HG02571 (cell line): Measurements from ENCODE around the gene PKD2L2.
"Not testable (repeated sequence)": the region's sequence is repeated elsewhere in the genome, so short reads cannot be mapped to it uniquely, and the experiment has no call there.

Experiments used
- ATAC-seq: cut with Tn5 transposase; IDR thresholded peaks from one replicate; pipeline ENCODE4 v1.9.1; 2021; ENCODE audit warnings: mild to moderate bottlenecking, moderate library complexity; ENCODE audit not compliant: unreplicated experiment

Gene PKD2L2

DNA sequence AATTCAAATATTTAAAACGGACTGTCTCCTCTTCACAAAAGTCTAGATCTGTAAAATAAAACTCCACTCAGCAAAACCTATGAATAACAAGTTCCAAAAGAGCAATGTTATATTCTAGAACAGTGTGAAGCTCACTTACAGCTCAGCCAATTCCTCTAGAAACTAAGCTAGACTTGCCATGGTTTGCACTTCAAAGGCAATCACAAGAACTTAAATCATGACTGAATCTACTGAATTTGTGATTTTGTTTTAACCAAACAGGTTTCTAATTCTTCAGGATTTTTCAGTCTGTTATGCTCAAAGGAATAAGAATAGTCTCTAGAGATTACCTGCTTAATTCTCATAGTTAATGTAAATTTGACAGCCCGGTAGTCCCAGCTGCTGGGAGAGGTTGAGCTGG lies 1.4 kb upstream of the PKD2L2 start:
- no peak for ATAC-seq

- ATAC-seq = no peak
Observed at GRCh38 chr5:137888466-137888862, 793 bp upstream of the PKD2L2 start.

- ATAC-seq = no peak
Observed at GRCh38 chr5:137890845-137891244, 1.6 kb downstream of the PKD2L2 start.

DNA sequence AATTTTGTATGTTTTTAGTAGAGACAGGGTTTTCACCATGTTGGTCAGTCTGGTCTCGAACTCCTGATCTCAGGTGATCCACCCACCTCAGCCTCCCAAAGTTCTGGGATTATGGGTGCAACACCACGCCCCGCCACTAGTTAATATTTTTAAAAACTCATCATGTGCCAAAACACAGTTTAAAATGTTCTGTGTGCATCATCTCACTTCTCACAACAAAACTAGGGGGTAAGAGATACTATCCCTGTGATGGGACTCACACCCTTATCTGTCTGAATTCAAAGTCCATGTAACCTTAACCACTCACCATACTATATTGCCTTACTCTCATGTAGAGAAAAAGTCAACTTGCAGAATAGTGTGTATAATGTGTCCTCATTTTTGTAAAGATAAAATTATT lies 2.6 kb downstream of the PKD2L2 start:
- ATAC-seq = no peak

GRCh38 chr5:137894586-137894985 lies 5.3 kb downstream of the PKD2L2 start:
- ATAC-seq = no peak

DNA sequence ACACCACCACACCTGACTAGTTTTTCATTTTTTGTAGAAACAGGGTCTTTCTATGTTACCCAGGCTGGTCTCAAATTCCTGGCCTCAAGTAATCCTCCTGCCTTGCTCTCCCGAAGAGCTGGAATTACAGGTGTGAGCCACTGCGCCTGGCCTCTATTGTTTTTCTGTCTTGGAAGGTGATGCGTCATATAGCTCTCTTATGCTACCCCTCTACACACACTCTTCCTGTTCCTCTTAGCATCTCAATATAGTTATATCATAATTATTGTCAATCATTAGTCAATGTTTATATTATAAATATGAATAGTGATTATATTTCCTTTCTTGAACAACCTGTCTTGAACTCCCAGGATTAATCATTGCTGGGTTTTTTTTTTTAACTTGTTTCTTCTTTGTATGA lies 7.3 kb downstream of the PKD2L2 start:
- no peak for ATAC-seq

GRCh38 chr5:137899493-137899892 lies 10.2 kb downstream of the PKD2L2 start:
- no peak for ATAC-seq

GRCh38 chr5:137901011-137901817 lies 12.0 kb downstream of the PKD2L2 start:
- ATAC-seq = no peak

- no peak for ATAC-seq
Observed at GRCh38 chr5:137902408-137903133, 13.3 kb downstream of the PKD2L2 start.

DNA sequence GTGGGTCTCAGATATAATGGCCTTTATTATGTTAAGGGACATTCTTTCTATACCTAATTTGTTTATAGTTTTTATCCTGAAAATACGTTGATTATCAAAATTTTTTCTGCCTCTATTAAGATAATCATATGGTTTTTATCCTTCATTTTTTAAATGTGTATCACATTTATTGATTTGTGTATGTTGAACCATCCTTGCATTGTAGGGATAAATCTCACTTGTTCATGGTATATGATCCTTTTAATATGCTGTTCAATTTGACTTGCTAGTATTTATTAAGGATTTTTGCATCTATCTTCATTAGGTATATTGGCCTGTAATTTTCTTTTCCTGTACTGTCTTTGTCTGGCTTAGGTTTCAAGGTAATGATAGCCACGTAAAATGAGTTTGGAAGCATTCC lies 25.5 kb downstream of the PKD2L2 start:
- no peak for ATAC-seq

DNA sequence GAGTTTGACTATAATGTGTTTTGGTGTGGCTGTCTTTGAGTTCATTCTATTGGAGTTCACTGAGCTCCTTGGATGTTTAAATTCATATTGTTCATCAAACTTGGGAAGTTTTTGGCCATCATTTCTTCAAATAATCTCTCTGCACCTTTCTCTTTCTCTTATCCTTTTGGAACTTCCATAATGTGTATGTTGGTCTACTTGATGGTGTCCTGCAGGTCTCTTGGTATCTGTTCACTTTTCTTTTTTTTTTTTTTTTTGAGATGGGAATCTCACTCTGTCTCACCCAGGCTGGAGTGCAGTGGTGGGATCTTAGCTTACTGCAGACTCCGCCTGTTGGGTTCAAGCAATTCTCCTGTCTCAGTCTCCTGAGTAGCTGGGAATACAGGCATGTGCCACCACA lies 27.7 kb downstream of the PKD2L2 start:
- no peak for ATAC-seq

DNA sequence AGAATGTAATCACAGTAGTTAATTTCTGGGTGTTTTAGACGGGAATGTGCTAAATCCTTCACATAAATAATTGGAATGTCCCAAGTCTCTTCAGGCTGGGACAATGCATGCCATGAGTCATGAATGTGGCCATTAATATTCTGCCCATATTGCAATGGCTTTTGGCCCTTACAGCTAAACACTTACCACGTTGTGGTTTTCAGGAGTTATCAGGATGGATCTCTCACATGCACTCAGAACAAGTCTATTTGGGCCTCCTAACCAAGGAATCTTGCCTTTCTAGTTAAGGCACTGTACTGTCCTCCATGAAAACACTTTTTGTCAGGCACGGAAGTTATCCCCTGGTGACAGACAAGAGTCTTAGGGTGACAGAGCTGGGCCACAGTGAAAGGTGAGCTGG lies 32.7 kb downstream of the PKD2L2 start:
- ATAC-seq = no peak

DNA sequence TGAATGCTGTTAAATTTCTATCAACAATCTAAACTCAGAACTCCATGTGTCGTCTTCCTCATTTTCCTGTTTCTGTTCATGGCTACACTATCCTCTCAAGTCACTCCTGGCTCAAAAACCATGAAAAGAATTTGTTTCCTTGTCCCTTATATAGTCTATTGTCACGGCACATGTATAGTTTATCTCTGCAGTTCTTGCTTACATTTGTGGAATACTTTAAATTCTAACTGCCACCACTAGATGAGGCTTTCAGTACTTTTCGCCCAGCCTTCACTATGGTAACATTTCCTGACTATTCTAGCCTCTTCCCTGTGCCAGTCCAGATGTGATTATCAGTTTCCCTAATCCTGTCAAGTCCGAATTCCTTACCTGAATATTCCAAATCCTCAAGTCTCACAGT lies 34.6 kb downstream of the PKD2L2 start:
- no peak for ATAC-seq

DNA sequence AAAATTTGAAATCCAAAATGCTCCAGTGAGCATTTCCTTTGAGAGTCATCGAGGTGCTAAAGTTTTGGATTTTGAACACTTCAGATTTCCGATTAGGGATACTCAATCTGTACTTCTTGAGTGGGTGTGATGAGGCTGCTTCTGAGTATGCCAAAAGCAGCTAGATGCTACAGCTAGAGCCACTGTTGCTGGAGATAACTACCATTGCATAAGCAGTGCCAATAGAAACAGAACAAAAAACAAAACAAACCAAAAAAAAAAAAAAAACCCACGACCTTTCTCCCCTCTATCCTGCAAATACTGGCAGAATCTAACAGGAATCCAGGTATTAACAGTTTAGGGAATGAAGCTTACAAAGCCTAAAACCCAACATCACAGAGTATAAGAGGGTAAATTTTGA lies 43.5 kb downstream of the PKD2L2 start:
- no peak for ATAC-seq

DNA sequence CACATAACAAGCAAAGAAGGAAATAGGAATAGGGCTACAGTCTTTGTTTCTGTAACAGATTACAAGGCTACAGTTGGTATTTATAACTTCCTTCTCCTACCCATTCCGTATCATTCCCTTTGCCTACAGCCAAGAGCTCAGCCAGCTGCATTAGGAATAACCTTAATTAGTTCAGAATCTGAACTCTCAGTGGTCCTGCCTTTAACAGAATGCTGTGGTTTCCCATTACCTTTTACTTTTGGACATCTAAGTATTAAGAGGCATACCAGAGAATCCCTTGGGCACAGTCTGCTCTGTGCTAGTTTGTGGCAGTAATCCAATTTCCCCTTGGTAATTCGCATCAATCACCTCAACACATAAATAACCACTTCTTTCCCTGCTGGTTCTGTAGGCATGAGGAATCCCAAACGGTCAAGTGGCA lies 44.2 kb downstream of the PKD2L2 start:
- no peak for ATAC-seq

- no peak for ATAC-seq
Observed at GRCh38 chr5:137935190-137935589, 45.9 kb downstream of the PKD2L2 start.

DNA sequence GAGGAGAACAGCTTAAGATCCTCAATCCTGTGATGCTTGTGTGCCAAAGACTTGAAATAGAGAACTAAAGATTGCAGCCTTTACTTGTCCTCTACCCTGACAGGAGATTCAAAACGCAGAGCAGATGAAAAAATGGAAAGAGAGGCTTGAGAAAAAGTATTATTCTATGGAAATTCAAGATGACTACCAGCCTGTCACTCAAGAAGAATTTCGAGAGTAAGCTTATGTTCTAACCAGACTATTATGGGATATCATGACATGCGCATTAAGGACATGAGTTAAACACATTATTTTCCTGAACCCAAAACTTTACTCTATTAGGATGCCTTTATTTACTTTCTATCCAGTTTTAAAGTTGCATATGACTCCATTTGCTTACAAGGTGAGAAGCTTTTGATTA lies 46.4 kb downstream of the PKD2L2 start:
- no peak for ATAC-seq

DNA sequence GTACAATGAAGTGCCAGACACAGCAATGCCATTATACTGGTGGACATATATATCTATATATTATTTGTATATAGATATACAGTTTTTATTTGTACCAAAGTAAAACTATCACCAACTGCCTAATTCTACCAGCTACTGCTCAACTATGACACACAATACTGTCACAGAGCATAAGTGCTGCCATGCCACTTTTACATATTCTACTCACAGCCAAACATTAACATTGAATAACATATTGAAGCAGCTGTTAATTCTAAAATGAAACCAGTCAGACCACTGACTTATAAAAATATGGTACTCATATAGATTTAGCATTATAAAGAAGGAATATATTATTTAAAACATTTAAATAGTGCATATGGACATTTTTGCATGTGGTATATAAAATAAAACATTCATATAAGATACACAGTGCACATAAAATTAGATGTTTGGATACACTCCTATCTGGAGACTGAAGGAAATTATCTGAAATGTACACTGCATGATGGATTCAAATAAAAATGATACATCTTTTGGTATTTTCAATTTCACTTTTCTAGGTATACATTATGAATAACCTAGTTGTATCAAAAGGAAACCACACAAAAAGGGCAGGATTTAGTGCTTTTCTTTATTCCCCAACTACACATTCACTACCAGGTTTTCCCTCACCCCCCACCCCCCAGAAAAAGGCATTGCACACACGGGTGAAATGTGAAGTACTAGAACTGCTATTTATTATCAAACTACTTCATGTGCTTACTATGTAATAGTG lies 48.9 kb downstream of the PKD2L2 start:
- no peak for ATAC-seq

GRCh38 chr5:137938751-137939143 lies 49.5 kb downstream of the PKD2L2 start:
- ATAC-seq = no peak

GRCh38 chr5:137939331-137939730 lies 50.1 kb downstream of the PKD2L2 start:
- no peak for ATAC-seq

- not testable (repeated sequence) for ATAC-seq
Observed at GRCh38 chr5:137944280-137944679, 55.0 kb downstream of the PKD2L2 start.

DNA sequence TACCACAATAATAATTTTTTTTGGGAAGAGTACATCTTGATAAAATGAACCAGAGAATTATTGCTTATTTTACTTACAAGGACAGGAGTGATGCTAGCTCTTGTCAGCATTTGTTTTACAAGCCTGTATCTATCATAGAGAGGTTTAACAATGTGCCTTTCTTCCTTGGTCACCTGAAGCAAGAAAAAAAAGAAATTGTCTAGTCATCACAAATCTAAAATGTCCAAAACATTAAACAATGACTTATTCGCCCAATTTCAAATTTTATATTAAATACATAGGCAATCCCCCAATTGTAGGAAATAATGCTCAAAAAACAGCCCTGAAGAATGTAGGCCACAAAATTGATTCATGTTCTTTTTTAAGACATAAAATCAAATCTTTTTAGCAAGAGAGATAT lies 56.6 kb downstream of the PKD2L2 start:
- no peak for ATAC-seq
